Peyer's patch (tissue), 4 donors: ENCODE data around the gene MYL6.

Source experiments
- CTCF ChIP-seq, 6 experiments: fragments of 450-650 bp in 4 of 6; fragments of 200-600 bp in 2 of 6; sonication (generic) in 1 of 6; IDR thresholded peaks; one replicate each; pipeline ENCODE4 v1.5.1; 2017 to 2019; ENCODE audit warnings: antibody characterized with exemption in 6 of 6, mild to moderate bottlenecking in 3 of 6, moderate library complexity in 1 of 6
- POLR2A ChIP-seq, 2 donors: fragments of 450-650 bp; IDR thresholded peaks; one replicate each; pipeline ENCODE4 v1.5.1; 2017; ENCODE audit warnings: antibody characterized with exemption in 2 of 2, mild to moderate bottlenecking in 2 of 2, moderate library complexity in 2 of 2

DNA sequence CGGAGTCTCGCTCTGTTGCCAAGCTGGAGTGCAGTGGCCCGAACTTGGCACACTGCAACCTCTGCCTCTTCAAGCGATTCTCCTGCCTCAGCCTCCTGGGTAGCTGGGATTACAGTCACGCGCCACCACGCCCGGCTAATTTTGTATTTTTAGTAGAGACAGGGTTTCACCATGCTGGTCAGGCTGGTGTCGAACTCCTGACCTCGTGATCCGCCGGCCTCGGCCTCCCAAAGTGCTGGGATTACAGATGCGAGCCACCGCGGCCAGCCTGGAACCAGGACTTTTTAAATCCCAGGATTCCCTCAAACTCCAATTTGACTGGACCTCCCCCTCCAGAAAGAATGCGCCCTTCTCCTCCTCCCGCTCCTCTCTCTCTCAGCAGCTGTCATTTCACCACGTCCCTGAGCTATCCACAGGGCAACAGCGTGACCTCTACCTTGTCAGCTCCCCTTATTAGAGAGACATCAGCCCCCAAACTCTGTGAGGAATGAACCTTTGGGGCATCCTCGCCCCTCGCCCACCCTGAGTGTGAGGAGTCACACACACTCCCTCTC lies 28.1 kb upstream of the MYL6 start:
- TF ChIP-seq CTCF (IDR thresholded peaks at IDR 0.05) (no peak), POLR2A (IDR thresholded peaks at IDR 0.05) (no peak)
